ENCODE data around the gene CAV3. TPM values are rescaled to one million over a fixed set of nuclear protein-coding genes. Genes with fewer than 3 reads are reported as not detected.

Gene CAV3
- total RNA-seq, 1 donor = not detected

- Histone ChIP-seq H2AFZ (ENCODE audit: low read length) (no peak overlapping the region), H3K79me2 (ENCODE audit: insufficient read depth, low read length) (no peaks in the 10 kb centered on the region), H3K27me3 (ENCODE audit: insufficient read depth, low read length) (no peaks in the 10 kb centered on the region), H3K27ac (ENCODE audit: low read depth, low read length) (no peak overlapping the region), H3K36me3 (ENCODE audit: insufficient read depth, low read length) (peaks cover 14% of the 10 kb centered on the region), H3K9me3 (ENCODE audit: low read depth, low read length) (no peaks in the 10 kb centered on the region), H3K4me1 (ENCODE audit: insufficient read depth, low read length) (peaks cover 20% of the 10 kb centered on the region), H3K4me2 (ENCODE audit: insufficient read depth, low read length) (no peak overlapping the region), H3K4me3 (ENCODE audit: insufficient read depth, low read length) (no peak overlapping the region), H4K20me1 (ENCODE audit: insufficient read depth, low read length) (no peaks in the 10 kb centered on the region)
- TF ChIP-seq CTCF (IDR thresholded peaks at IDR 0.05; ENCODE audit: extremely low read depth, low read depth, low read length) = no peak
- DNase-seq (ENCODE audit: insufficient read length, low spot score, missing footprints) = no peak
Observed at GRCh38 chr3:8746780-8747345, 13.3 kb downstream of the CAV3 start.

- no peak for DNase-seq (ENCODE audit: insufficient read length, low spot score, missing footprints)
- Histone ChIP-seq H3K9me3 (ENCODE audit: low read depth, low read length) (no peaks in the 10 kb centered on the region), H4K20me1 (ENCODE audit: insufficient read depth, low read length) (no peaks in the 10 kb centered on the region), H3K27me3 (ENCODE audit: insufficient read depth, low read length) (no peaks in the 10 kb centered on the region), H3K79me2 (ENCODE audit: insufficient read depth, low read length) (no peaks in the 10 kb centered on the region), H3K4me3 (ENCODE audit: insufficient read depth, low read length) (no peak overlapping the region), H3K4me1 (ENCODE audit: insufficient read depth, low read length) (no peaks in the 10 kb centered on the region), H3K36me3 (ENCODE audit: insufficient read depth, low read length) (peaks cover 17% of the 10 kb centered on the region), H2AFZ (ENCODE audit: low read length) (no peak overlapping the region), H3K27ac (ENCODE audit: low read depth, low read length) (no peak overlapping the region), H3K4me2 (ENCODE audit: insufficient read depth, low read length) (no peak overlapping the region)
- TF ChIP-seq CTCF (IDR thresholded peaks at IDR 0.05; ENCODE audit: extremely low read depth, low read depth, low read length) = no peak
Observed at GRCh38 chr3:8749316-8749715, 15.7 kb downstream of the CAV3 start.

DNA sequence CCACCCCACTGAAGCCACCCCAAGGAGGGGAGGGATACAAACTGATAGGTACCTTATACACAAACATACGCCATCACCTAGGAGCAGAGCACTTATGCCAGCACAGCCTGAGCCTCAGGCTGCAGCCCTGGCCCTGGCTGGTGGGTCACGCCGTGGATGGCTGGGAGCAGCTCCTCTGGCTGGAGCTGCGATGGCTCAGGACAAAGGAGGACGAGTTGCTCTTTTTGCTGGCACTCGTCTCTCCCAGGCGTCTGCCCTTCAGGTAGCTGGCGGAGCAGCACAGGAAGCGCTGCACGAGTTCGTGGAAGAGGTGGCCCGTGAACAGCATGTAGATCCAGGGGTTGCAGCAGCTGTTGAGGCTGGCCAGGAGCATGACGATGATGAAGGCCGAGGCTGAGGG is 19.2 kb downstream of the CAV3 start:
- no peaks in the 10 kb centered on the region for H3K27me3 ChIP-seq (ENCODE audit: insufficient read depth, low read length)
- H3K9me3 ChIP-seq (ENCODE audit: low read depth, low read length) = no peaks in the 10 kb centered on the region
- H3K79me2 ChIP-seq (ENCODE audit: insufficient read depth, low read length) = no peaks in the 10 kb centered on the region
- H3K27ac ChIP-seq (ENCODE audit: low read depth, low read length) = no peak overlapping the region
- no peak overlapping the region for H3K4me2 ChIP-seq (ENCODE audit: insufficient read depth, low read length)
- DNase-seq (ENCODE audit: insufficient read length, low spot score, missing footprints) = peak; percentile 35
- peaks cover 4% of the 10 kb centered on the region for H3K4me1 ChIP-seq (ENCODE audit: insufficient read depth, low read length)
- no peak overlapping the region for H2AFZ ChIP-seq (ENCODE audit: low read length)
- H3K4me3 ChIP-seq (ENCODE audit: insufficient read depth, low read length) = no peak overlapping the region
- H3K36me3 ChIP-seq (ENCODE audit: insufficient read depth, low read length) = peaks cover 17% of the 10 kb centered on the region
- TF ChIP-seq CTCF (IDR thresholded peaks at IDR 0.05; ENCODE audit: extremely low read depth, low read depth, low read length) = no peak
- H4K20me1 ChIP-seq (ENCODE audit: insufficient read depth, low read length) = peaks cover 5% of the 10 kb centered on the region

- Histone ChIP-seq H3K4me2 (ENCODE audit: insufficient read depth, low read length) (no peak overlapping the region), H2AFZ (ENCODE audit: low read length) (no peak overlapping the region), H4K20me1 (ENCODE audit: insufficient read depth, low read length) (peaks cover 5% of the 10 kb centered on the region), H3K9me3 (ENCODE audit: low read depth, low read length) (no peaks in the 10 kb centered on the region), H3K4me3 (ENCODE audit: insufficient read depth, low read length) (no peak overlapping the region), H3K36me3 (ENCODE audit: insufficient read depth, low read length) (peaks cover 12% of the 10 kb centered on the region), H3K27me3 (ENCODE audit: insufficient read depth, low read length) (no peaks in the 10 kb centered on the region), H3K4me1 (ENCODE audit: insufficient read depth, low read length) (peaks cover 14% of the 10 kb centered on the region), H3K79me2 (ENCODE audit: insufficient read depth, low read length) (no peaks in the 10 kb centered on the region), H3K27ac (ENCODE audit: low read depth, low read length) (no peak overlapping the region)
- TF ChIP-seq CTCF (IDR thresholded peaks at IDR 0.05; ENCODE audit: extremely low read depth, low read depth, low read length) = no peak
- DNase-seq (ENCODE audit: insufficient read length, low spot score, missing footprints) = no peak
Observed at GRCh38 chr3:8755097-8755496, 21.5 kb downstream of the CAV3 start.

Measured in osteoblast (primary cell).